GM12891 (cell line): Measurements from ENCODE around the gene RAMP3.
A peak's percentile ranks its signal among the peaks of the same experiment; 100 is the strongest.

ENCODE experiments used
- DNase-seq: peaks from one replicate; pipeline ENCODE4 v3.0.0; 2011; ENCODE audit warnings: low spot score; ENCODE audit not compliant: insufficient read length
- FAIRE-seq: peaks from 2 replicates; lab custom pipeline; 2011; peaks lifted over from hg19 to GRCh38; lab: Jason Lieb, UNC
- PAX5 ChIP-seq: IDR thresholded peaks from 2 replicates; pipeline ENCODE4 v1.6.1; 2011; ENCODE audit warnings: low read length, moderate library complexity, mild to moderate bottlenecking; ENCODE audit not compliant: insufficient read depth, severe bottlenecking
- POLR2A ChIP-seq: IDR thresholded peaks from 2 replicates; pipeline ENCODE4 v1.6.1; 2011; ENCODE audit warnings: low read depth, low read length, control low read depth
- POLR2AphosphoS5 ChIP-seq: IDR thresholded peaks from 2 replicates; pipeline ENCODE4 v1.6.1; 2011; ENCODE audit warnings: low read depth, low read length, control low read depth
- POU2F2 ChIP-seq: IDR thresholded peaks from 2 replicates; pipeline ENCODE4 v1.6.1; 2011; ENCODE audit warnings: low read depth, mild to moderate bottlenecking, control low read depth, low read length, moderate library complexity
- SPI1 ChIP-seq: IDR thresholded peaks from 2 replicates; pipeline ENCODE4 v1.6.1; 2011; ENCODE audit warnings: low read depth, low read length, control low read depth
- TAF1 ChIP-seq: IDR thresholded peaks from 2 replicates; pipeline ENCODE4 v1.6.1; 2011; ENCODE audit warnings: low read depth, low read length, control low read depth

Gene RAMP3

GRCh38 chr7:45119550-45119949 is 38.0 kb upstream of the RAMP3 start:
- DNase-seq (no peak), FAIRE-seq (no peak)
- TF ChIP-seq TAF1, result no peak
- no peak for TF ChIP-seq POLR2A
- TF ChIP-seq SPI1, result no peak
- no peak for TF ChIP-seq POLR2AphosphoS5
- TF ChIP-seq PAX5, result no peak
- TF ChIP-seq POU2F2, result no peak

- no peak for DNase-seq
- TF ChIP-seq POLR2A (no peak), POLR2AphosphoS5 (no peak), PAX5 (no peak), SPI1 (no peak), POU2F2 (no peak), TAF1 (no peak)
- peak; percentile 55 for FAIRE-seq
These were observed 34.4 kb upstream of the RAMP3 start for GRCh38 chr7:45122975-45123860.

- no peak for FAIRE-seq
- TF ChIP-seq TAF1, result no peak
- no peak for TF ChIP-seq POLR2AphosphoS5
- TF ChIP-seq SPI1, result no peak
- no peak for TF ChIP-seq PAX5
- TF ChIP-seq POU2F2, result no peak
- TF ChIP-seq POLR2A, result no peak
- DNase-seq, result no peak
These were observed 33.5 kb upstream of the RAMP3 start for GRCh38 chr7:45123913-45124710.

GRCh38 chr7:45125193-45125904 is 32.2 kb upstream of the RAMP3 start:
- TF ChIP-seq POLR2AphosphoS5 (no peak), SPI1 (no peak), POLR2A (no peak), PAX5 (no peak), POU2F2 (no peak), TAF1 (no peak)
- DNase-seq, result no peak
- no peak for FAIRE-seq

- DNase-seq, result no peak
- FAIRE-seq, result no peak
- TF ChIP-seq POLR2A, result no peak
- TF ChIP-seq POLR2AphosphoS5, result no peak
- no peak for TF ChIP-seq PAX5
- no peak for TF ChIP-seq POU2F2
- TF ChIP-seq SPI1, result no peak
- TF ChIP-seq TAF1, result no peak
These were observed 31.4 kb upstream of the RAMP3 start for GRCh38 chr7:45126201-45126600.

- DNase-seq (no peak), FAIRE-seq (no peak)
- TF ChIP-seq POU2F2 (no peak), TAF1 (no peak), PAX5 (no peak), POLR2AphosphoS5 (no peak), POLR2A (no peak), SPI1 (no peak)
These were observed 30.7 kb upstream of the RAMP3 start for GRCh38 chr7:45126920-45127319.

- no peak for FAIRE-seq
- no peak for TF ChIP-seq PAX5
- TF ChIP-seq POLR2AphosphoS5, result no peak
- TF ChIP-seq SPI1, result no peak
- DNase-seq, result no peak
These were observed 28.3 kb upstream of the RAMP3 start for GRCh38 chr7:45129181-45129800.

GRCh38 chr7:45129906-45130305 is 27.7 kb upstream of the RAMP3 start:
- DNase-seq (no peak), FAIRE-seq (no peak)
- no peak for TF ChIP-seq SPI1
- TF ChIP-seq POU2F2, result no peak
- no peak for TF ChIP-seq TAF1
- no peak for TF ChIP-seq POLR2A
- no peak for TF ChIP-seq POLR2AphosphoS5
- TF ChIP-seq PAX5, result no peak

GRCh38 chr7:45130910-45131309 is 26.7 kb upstream of the RAMP3 start:
- FAIRE-seq (no peak), DNase-seq (no peak)
- TF ChIP-seq POLR2AphosphoS5 (no peak), TAF1 (no peak), POLR2A (no peak), SPI1 (no peak)
